A549 (cell line): ENCODE data around the gene PDLIM5. TPM values are rescaled to one million over a fixed set of nuclear protein-coding genes. Genes with fewer than 3 reads are reported as not detected.

Experiments
- ATAC-seq, 2 experiments: fragments of 200-7000 bp in 1 of 2; fragments of >200 bp in 1 of 2; cut with Nextera tagmentation in 1 of 2; cut with Tn5 transposase in 1 of 2; 3 replicates each; pipeline versions ENCODE4 v1.8.0 to v1.9.1; 2018 to 2020; ENCODE audit warnings: mild to moderate bottlenecking in 1 of 2, moderate library complexity in 1 of 2
- CTCF ChIA-PET: fragments of 300-600 bp; sonication (Branson Sonifier 250); formaldehyde crosslinking; extraction: SDS; loops from one replicate; lab custom pipeline; 2021; ENCODE audit warnings: antibody characterized with exemption, inconsistent platforms; lab: Yijun Ruan, JAX
- POLR2A ChIA-PET: fragments of 350-600 bp; formaldehyde crosslinking; extraction: SDS; loops from one replicate; lab custom pipeline; 2021; ENCODE audit warnings: antibody characterized with exemption, inconsistent platforms; lab: Yijun Ruan, JAX
- DNase-seq, 2 experiments: peaks; one replicate each; pipeline versions ENCODE4 v3.0.0 to v3.0.0-alpha.2; 2011 to 2016; ENCODE audit warnings: low read depth in 1 of 2, low spot score in 1 of 2
- FAIRE-seq: peaks from 2 replicates; lab custom pipeline; 2011; peaks lifted over from hg19 to GRCh38; lab: Jason Lieb, UNC
- H3K27ac ChIP-seq, 2 experiments: fragments of >200 bp; sonication (Bioruptor Twin); formaldehyde crosslinking; 3 replicates each; pipeline ENCODE4 v1.5.1; 2016 to 2017
- H3K4me1 ChIP-seq: fragments of >200 bp; sonication (Bioruptor Twin); formaldehyde crosslinking; 3 replicates; pipeline ENCODE4 v1.6.1; 2016
- H3K4me2 ChIP-seq: fragments of >200 bp; sonication (Bioruptor Twin); formaldehyde crosslinking; 3 replicates; pipeline ENCODE4 v1.6.1; 2016
- H3K4me3 ChIP-seq: fragments of >200 bp; sonication (Bioruptor Twin); formaldehyde crosslinking; 3 replicates; pipeline ENCODE4 v1.5.1; 2016
- H3K9me3 ChIP-seq: fragments of >200 bp; sonication (Bioruptor Twin); formaldehyde crosslinking; 3 replicates; pipeline ENCODE4 v1.6.1; 2016
- ATOH8 ChIP-seq: fragments of 250-450 bp; sonication (Bioruptor Pico); IDR thresholded peaks from 2 replicates; pipeline ENCODE4 v1.5.0; 2020; ENCODE audit warnings: low read depth, mild to moderate bottlenecking, moderate library complexity
- CBX8 ChIP-seq: fragments of 200-600 bp; sonication (generic); IDR thresholded peaks from 2 replicates; pipeline ENCODE4 v1.6.1; 2016
- CEBPB ChIP-seq, 2 experiments: fragments of >200 bp in 1 of 2; sonication (Bioruptor Twin) in 1 of 2; formaldehyde crosslinking in 1 of 2; IDR thresholded peaks; 2 replicates each; pipeline ENCODE4 v1.6.1; 2012 to 2016
- EP300 ChIP-seq, 2 experiments: fragments of >200 bp; sonication (Bioruptor Twin); formaldehyde crosslinking; IDR thresholded peaks; 2 replicates in 1 of 2; 3 replicates in 1 of 2; pipeline ENCODE4 v1.6.1; 2016 to 2017
- ESRRA ChIP-seq: fragments of 150-350 bp; IDR thresholded peaks from 2 replicates; pipeline ENCODE4 v1.6.1; 2014; ENCODE audit warnings: mild to moderate bottlenecking, low read length, borderline replicate concordance
- FOSB ChIP-seq: fragments of 250-450 bp; sonication (Bioruptor Pico); IDR thresholded peaks from 2 replicates; pipeline ENCODE4 v1.5.0; 2020; ENCODE audit warnings: mild to moderate bottlenecking, moderate library complexity
- FOSL2 ChIP-seq, 2 experiments: fragments of 450-650 bp in 1 of 2; fragments of >200 bp in 1 of 2; sonication (Bioruptor Twin) in 1 of 2; formaldehyde crosslinking; IDR thresholded peaks; 2 replicates each; pipeline versions ENCODE4 v1.5.0 to v1.6.1; 2016 to 2020; ENCODE audit warnings: mild to moderate bottlenecking in 1 of 2, moderate library complexity in 1 of 2
- GATA3 ChIP-seq: IDR thresholded peaks from 2 replicates; pipeline ENCODE4 v1.6.1; 2012; ENCODE audit warnings: borderline replicate concordance
- HDAC2 ChIP-seq: fragments of 200-600 bp; sonication (generic); IDR thresholded peaks from 2 replicates; pipeline ENCODE4 v1.6.1; 2016
- HOXB5 ChIP-seq: fragments of 250-450 bp; sonication (Bioruptor Pico); IDR thresholded peaks from 2 replicates; pipeline ENCODE4 v1.5.0; 2020; ENCODE audit warnings: mild to moderate bottlenecking, moderate library complexity
- JUN ChIP-seq, 2 experiments: fragments of >200 bp; sonication (Bioruptor Twin); formaldehyde crosslinking; IDR thresholded peaks; 2 replicates in 1 of 2; 3 replicates in 1 of 2; pipeline ENCODE4 v1.6.1; 2016 to 2017
- JUNB ChIP-seq: fragments of >200 bp; sonication (Bioruptor Twin); formaldehyde crosslinking; IDR thresholded peaks from 2 replicates; pipeline ENCODE4 v1.6.1; 2016
- KDM1A ChIP-seq: fragments of 200-600 bp; sonication (generic); IDR thresholded peaks from 2 replicates; pipeline ENCODE4 v1.6.1; 2016; ENCODE audit warnings: low read depth, mild to moderate bottlenecking
- MAX ChIP-seq: IDR thresholded peaks from 2 replicates; pipeline ENCODE4 v1.6.1; 2012
- RAD21 ChIP-seq, 2 experiments: fragments of >200 bp in 1 of 2; sonication (Bioruptor Twin) in 1 of 2; formaldehyde crosslinking in 1 of 2; IDR thresholded peaks in 1 of 2; conservative IDR thresholded peaks in 1 of 2; 2 replicates in 1 of 2; 3 replicates in 1 of 2; pipeline ENCODE4 v1.6.1; 2012 to 2018; ENCODE audit warnings: inconsistent platforms in 1 of 2
- REST ChIP-seq: fragments of 200-600 bp; sonication (generic); IDR thresholded peaks from 2 replicates; pipeline ENCODE4 v1.6.1; 2016; ENCODE audit warnings: antibody characterized with exemption, mild to moderate bottlenecking, moderate library complexity
- ZNF302 ChIP-seq: fragments of 250-450 bp; sonication (Bioruptor Pico); IDR thresholded peaks from 2 replicates; pipeline ENCODE4 v1.9.0; 2021; ENCODE audit warnings: inconsistent platforms, mild to moderate bottlenecking, moderate library complexity
- WGBS: methylation state at CpG from one replicate; pipeline ENCODE4 v1.1.6; 2017; ENCODE audit errors: missing lambda C conversion rate; 5-methylcytosine and 5-hydroxymethylcytosine counted together
- polyA plus RNA-seq, 4 experiments: library from polyadenylated mRNA; depleted of rRNA in 3 of 4; stranded (reverse); fragments of >200 nt; fragmentation: RNase III in 1 of 4; extraction: RNeasy Plus Mini Kit Qiagen cat#74134 plus additional on column Dnase treatment in 1 of 4; gene quantifications; 2 replicates in 3 of 4; 3 replicates in 1 of 4; pipeline ENCODE4 v1.2.3, GENCODE V29; 2011 to 2017
- TF ChIP-seq, protein P1 (sequence below): IDR thresholded peaks from 2 replicates; pipeline ENCODE4 v1.6.1; 2012; ENCODE audit warnings: low read depth, borderline replicate concordance
- TF ChIP-seq, protein P2 (sequence below): fragments of 250-450 bp; sonication (Bioruptor Pico); IDR thresholded peaks from 2 replicates; pipeline ENCODE4 v1.5.0; 2021; ENCODE audit warnings: mild to moderate bottlenecking, moderate library complexity, borderline replicate concordance

Gene PDLIM5
- polyA plus RNA-seq, 2 of the 4 experiments (the other 2 are of a cell fraction) = 54.2 to 242 TPM

DNA sequence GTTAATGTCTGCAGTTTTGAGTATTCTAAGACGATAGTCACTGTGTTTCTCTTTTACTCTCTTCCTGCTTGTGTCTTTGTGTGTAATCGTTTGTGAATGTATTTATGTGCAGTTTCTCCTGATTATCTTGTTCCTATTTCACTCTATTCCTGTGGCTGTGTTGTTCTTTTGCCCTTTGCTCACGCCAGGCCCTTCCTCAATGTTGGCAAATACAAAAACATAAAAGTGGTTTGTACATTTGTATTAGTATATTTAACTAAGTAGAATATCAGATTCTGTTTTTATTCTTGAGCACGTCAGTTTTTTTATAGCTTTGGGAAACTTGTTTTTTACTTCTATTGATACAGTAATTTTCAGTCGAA is 198.4 kb downstream of the PDLIM5 start:
- DNase-seq = peak in 1 of 2 experiments; percentile 46
- TF ChIP-seq FOSL2 (IDR thresholded peaks at IDR 0.05) (no peak), FOSL2 (CRISPR knock-in tag; IDR thresholded peaks at IDR 0.05) (no peak), ATOH8 (CRISPR knock-in tag) (no peak)
- ATAC-seq = peak in 1 of 2 experiments; percentile 18; a peak in 3 of 6 replicates
- under 1% methylated on average over 5 of the region's 5 CpGs for WGBS
- Histone ChIP-seq H3K27ac (peak overlapping the region; percentile 84 to 88), H3K9me3 (no peaks in the 10 kb centered on the region), H3K4me2 (peak overlapping the region; percentile 94), H3K4me1 (peaks cover 61% of the 10 kb centered on the region), H3K4me3 (peak overlapping the region; percentile 23; the same call in 2 of the 3 replicates)
- FAIRE-seq = no peak
- CTCF ChIA-PET = interaction anchor here (2.2 kb wide), 1 partner anchor 82 kb away, joined by 6 read pairs; no protein-coding TSS in a partner anchor
- POLR2A ChIA-PET = no interaction called here

DNA sequence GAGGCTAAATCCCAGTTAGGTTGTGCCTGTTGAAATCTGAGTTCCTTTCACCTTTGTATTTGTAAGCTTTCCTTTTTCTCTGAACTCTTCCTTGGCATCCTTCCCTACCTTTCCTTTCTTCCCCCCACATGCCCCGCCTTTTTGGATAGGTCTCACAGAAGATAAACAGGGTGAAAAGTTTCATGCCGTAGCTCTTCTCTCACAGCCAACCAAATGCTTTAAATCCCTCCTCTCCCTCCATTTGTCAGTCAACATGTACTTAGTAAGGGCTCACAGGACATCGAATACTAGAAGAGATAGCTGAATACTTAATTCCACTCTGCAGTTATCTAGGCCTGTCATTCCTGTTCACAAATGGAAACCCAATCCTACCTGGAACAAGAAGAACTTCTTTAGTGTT is 198.9 kb downstream of the PDLIM5 start:
- Histone ChIP-seq H3K27ac (peak overlapping the region; percentile 84 to 88), H3K4me2 (peak overlapping the region; percentile 94), H3K9me3 (no peaks in the 10 kb centered on the region), H3K4me1 (peaks cover 61% of the 10 kb centered on the region), H3K4me3 (peak overlapping the region; percentile 23; the same call in 2 of the 3 replicates)
- peak; percentile 22 to 94 for DNase-seq
- FAIRE-seq = no peak
- peak; percentile 69 to 82; a peak in 5 of 6 replicates for ATAC-seq
- CTCF ChIA-PET = interaction anchor here (1.5 to 2.2 kb wide), 2 partner anchors 14 to 81 kb away, joined by 3 to 6 read pairs; no protein-coding TSS in a partner anchor
- POLR2A ChIA-PET = no interaction called here
- WGBS = 4% methylated on average over 3 of the region's 3 CpGs
- TF ChIP-seq, protein P1, sequence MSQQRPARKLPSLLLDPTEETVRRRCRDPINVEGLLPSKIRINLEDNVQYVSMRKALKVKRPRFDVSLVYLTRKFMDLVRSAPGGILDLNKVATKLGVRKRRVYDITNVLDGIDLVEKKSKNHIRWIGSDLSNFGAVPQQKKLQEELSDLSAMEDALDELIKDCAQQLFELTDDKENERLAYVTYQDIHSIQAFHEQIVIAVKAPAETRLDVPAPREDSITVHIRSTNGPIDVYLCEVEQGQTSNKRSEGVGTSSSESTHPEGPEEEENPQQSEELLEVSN = peak; percentile 56; the same call in 1 of the 2 replicates
- TF ChIP-seq RAD21 (conservative IDR thresholded peaks at IDR 0.05 in 1 of 2, IDR thresholded peaks at IDR 0.05 in 1 of 2) (peak in 1 of 2 experiments; percentile 10; a peak in 1 of 5 replicates), ZNF302 (CRISPR knock-in tag) (0 out of 2 replicates have a peak, but pooled peaks have one; percentile 25), GATA3 (peak; percentile 24; the same call in 1 of the 2 replicates), MAX (peak; percentile 74), HOXB5 (CRISPR knock-in tag) (no peak), JUN (IDR thresholded peaks at IDR 0.05) (0 out of 5 replicates have a peak, but pooled peaks have one; percentile 19 to 29), JUNB (no peak)
- TF ChIP-seq, all 56 proteins: peak for 6

- CTCF ChIA-PET = no interaction called here
- 41% methylated on average over 3 of the region's 3 CpGs for WGBS
Observed at GRCh38 chr4:94653095-94653649, 201.4 kb downstream of the PDLIM5 start.

DNA sequence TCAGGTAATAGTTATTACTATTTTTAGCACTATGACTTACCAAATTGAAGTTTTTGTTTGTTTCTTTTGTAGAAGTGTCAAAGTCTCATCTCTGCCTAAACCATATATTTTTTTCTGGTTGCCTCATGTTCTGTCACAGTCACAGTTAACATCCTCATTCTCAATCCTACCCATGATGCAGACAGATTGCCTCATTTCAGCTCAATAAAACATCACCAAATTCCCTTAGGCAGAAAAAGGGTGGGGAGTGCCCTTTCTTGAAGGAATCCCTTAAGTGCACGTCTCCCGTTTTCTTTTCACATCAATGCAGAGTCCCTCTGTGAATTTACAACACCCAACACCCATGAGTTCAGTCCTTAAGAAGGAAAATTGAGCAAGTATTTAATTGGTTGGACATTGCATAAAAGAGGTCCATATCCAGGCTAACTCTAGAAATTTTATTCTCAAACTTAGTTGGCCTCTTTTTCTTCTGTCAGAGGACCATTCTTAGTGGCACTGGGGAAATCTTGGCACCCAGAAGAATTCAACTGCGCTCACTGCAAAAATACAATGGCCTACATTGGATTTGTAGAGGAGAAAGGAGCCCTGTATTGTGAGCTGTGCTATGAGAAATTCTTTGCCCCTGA is 202.4 kb downstream of the PDLIM5 start:
- ATAC-seq (peak; percentile 75 to 76), FAIRE-seq (peak; percentile 23), DNase-seq (peak; percentile 24 to 94)
- Histone ChIP-seq H3K9me3 (no peaks in the 10 kb centered on the region), H3K27ac (peak overlapping the region; percentile 88 to 92), H3K4me3 (peak overlapping the region; percentile 48), H3K4me1 (peaks cover 68% of the 10 kb centered on the region), H3K4me2 (peak overlapping the region; percentile 94)
- WGBS = 1% methylated on average over 3 of the region's 3 CpGs
- POLR2A ChIA-PET = no interaction called here
- CTCF ChIA-PET = no interaction called here
- TF ChIP-seq, protein P2, sequence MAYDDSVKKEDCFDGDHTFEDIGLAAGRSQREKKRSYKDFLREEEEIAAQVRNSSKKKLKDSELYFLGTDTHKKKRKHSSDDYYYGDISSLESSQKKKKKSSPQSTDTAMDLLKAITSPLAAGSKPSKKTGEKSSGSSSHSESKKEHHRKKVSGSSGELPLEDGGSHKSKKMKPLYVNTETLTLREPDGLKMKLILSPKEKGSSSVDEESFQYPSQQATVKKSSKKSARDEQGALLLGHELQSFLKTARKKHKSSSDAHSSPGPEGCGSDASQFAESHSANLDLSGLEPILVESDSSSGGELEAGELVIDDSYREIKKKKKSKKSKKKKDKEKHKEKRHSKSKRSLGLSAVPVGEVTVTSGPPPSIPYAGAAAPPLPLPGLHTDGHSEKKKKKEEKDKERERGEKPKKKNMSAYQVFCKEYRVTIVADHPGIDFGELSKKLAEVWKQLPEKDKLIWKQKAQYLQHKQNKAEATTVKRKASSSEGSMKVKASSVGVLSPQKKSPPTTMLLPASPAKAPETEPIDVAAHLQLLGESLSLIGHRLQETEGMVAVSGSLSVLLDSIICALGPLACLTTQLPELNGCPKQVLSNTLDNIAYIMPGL (CRISPR knock-in tag) = 0 out of 2 replicates have a peak, but pooled peaks have one; percentile 7
- TF ChIP-seq CEBPB (IDR thresholded peaks at IDR 0.05) = peak; percentile 66 to 83; a peak in 2 of 4 replicates
- peak; percentile 38; the same call in 1 of the 2 replicates for TF ChIP-seq MAX
- peak; percentile 60 to 62; a peak in 2 of 5 replicates for TF ChIP-seq EP300 (IDR thresholded peaks at IDR 0.05)
- no peak for TF ChIP-seq CBX8
- TF ChIP-seq HDAC2 = no peak
- TF ChIP-seq REST = peak; percentile 32; the same call in 1 of the 2 replicates
- TF ChIP-seq KDM1A = no peak
- peak; percentile 4 to 12; a peak in 1 of 5 replicates for TF ChIP-seq RAD21 (conservative IDR thresholded peaks at IDR 0.05 in 1 of 2, IDR thresholded peaks at IDR 0.05 in 1 of 2)
- peak; percentile 59; the same call in 1 of the 2 replicates for TF ChIP-seq FOSB (CRISPR knock-in tag)

More at GRCh38 chr4:94653095-94653649, 201.4 kb downstream of the PDLIM5 start:
- H3K4me3 ChIP-seq = no peak overlapping the region
- FAIRE-seq (no peak), DNase-seq (no peak)
- no peak for TF ChIP-seq ESRRA
- no peak for TF ChIP-seq KDM1A
- TF ChIP-seq, all 56 proteins: peak for 0
- POLR2A ChIA-PET = no interaction called here
- Histone ChIP-seq H3K4me1 (peaks cover 62% of the 10 kb centered on the region), H3K9me3 (no peaks in the 10 kb centered on the region), H3K4me2 (peak overlapping the region; percentile 94), H3K27ac (peak overlapping the region; percentile 88 to 92)
- ATAC-seq = no peak
